GM18511 (cell line): ENCODE results near the gene SLC8A2.
"Not testable (repeated sequence)": the region's sequence is repeated elsewhere in the genome, so short reads cannot be mapped to it uniquely, and the experiment has no call there.

Experiments
- ATAC-seq: cut with Tn5 transposase; IDR thresholded peaks from one replicate; pipeline ENCODE4 v1.9.1; 2021; ENCODE audit warnings: mild to moderate bottlenecking, moderate library complexity; ENCODE audit not compliant: unreplicated experiment

The SLC8A2 gene

GRCh38 chr19:47415953-47416642 lies 55.6 kb downstream of the SLC8A2 start:
- ATAC-seq: no peak

- no peak for ATAC-seq
Measured at GRCh38 chr19:47414469-47414868, 57.2 kb downstream of the SLC8A2 start.

DNA sequence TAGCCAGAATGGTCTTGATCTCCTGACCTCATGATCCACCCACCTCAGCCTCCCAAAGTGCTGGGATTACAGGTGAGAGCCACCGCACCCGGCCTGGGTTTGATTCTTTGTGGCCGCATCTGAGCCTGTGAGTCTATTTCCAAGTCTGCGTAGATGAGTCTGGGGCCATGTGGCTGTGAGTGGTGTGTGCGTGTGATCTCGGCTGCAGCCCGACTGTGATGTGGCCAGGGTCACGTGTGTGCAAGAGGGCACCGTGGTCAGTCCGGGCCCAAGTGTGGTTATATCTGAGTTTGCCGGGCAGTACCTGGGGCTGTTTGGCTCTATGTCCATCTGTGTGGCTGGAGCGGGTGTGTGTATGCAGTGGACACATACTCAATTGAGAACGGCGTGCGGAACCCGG lies 57.8 kb downstream of the SLC8A2 start:
- no peak for ATAC-seq

- not testable (repeated sequence) for ATAC-seq
Measured at GRCh38 chr19:47411696-47412095, 60.0 kb downstream of the SLC8A2 start.

GRCh38 chr19:47411101-47411500 lies 60.6 kb downstream of the SLC8A2 start:
- no peak for ATAC-seq

DNA sequence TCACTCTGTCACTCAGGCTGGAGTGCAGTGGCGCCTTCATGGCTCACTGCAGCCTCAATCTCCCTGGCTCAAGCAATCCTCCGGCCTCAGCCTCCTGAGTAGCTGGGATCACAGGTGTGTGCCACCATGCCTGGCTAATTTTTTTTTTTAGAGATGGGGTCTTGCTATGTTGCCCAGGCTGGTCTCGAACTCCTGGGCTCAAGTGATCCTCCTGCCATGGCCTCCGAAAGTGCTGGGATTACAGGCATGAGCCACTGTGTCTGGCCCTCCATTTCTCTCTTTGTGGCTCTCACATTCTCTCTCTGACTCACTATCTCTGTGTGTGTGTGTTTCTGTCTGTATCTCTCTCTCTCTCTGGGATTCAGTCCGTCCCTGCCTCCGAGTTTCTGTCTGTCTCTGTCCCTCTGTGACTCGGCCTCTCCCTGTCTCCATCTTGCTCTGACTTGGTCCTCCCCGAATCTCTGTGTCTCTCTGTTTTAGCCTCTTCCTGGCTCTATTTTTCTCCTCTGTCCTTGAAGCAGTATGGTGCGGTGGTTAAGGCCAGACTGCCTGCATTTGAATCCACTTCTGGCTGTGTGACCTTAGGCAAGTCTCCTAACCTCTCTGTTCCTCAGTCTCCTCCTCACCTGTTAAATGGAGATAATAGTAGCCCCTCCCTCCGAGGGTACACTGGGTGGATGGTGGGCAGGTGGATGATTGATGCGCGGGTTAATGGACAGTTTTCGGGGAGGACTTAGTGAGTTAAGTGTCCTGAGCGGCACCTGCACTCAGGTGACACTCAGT lies 63.3 kb downstream of the SLC8A2 start:
- ATAC-seq: no peak

- no peak for ATAC-seq
Measured at GRCh38 chr19:47407417-47407774, 64.3 kb downstream of the SLC8A2 start.

DNA sequence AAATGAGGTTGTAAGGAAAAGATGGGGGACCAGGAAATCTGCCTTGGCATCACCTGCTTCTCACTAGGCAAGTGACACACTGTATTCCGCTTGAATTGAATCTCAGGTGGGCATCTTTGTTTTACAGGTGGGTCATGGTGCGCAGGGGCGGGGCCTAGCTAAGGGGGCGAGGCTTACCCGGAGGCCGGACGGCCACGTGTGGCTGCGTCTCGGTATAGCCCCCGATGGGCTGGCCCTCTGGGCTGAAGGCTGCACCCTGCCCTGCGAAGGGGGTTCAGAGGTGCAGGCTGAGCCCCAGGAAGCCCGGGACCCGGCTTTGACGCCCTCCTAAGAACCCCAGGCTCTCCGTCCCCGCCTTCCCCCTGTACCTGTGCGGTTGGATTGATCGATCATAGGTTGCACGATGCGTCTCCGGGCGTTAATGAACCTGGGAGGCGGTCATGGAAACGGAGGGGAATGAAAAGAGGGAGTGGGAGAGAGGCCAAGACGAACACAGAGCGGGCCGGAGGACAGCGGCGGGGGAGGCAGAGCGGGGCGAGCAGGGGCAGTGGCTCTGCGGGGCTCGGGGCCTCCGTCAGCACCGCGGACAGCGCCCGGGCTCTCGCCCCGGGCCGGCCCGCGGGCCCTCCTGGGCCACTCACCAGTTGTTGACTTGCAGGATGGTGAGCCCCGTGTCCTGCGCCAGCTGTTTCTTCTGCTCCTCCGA lies 64.8 kb downstream of the SLC8A2 start:
- ATAC-seq: no peak

DNA sequence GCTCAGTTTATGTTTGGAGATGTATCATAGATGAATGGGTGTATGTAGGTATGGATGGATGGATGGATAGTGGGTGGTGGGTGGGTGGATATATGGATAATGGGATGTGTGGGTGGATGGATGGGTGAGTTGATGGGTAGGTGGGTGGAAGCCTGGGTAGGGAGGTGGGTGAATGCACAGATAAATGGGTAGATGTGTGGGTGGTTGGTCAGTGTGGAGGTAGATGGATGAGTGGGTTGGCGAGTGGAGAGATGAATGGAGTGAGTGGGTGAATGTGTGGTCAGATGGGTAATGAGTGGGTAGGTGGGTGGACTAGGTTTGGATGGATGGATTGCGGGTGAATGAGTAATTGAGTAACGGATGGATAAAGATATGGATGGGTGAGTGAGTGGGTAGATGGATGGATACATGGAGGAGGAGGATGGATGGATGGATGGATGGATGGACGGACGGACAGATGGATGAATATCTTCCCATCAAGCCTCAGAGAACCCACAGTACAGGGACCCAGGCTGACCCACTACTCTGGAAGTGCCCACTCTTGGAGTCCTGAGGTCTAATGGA lies 65.8 kb downstream of the SLC8A2 start:
- ATAC-seq: no peak

- no peak for ATAC-seq
Measured at GRCh38 chr19:47405197-47405550, 66.5 kb downstream of the SLC8A2 start.

GRCh38 chr19:47404334-47405196 lies 67.1 kb downstream of the SLC8A2 start:
- no peak for ATAC-seq

DNA sequence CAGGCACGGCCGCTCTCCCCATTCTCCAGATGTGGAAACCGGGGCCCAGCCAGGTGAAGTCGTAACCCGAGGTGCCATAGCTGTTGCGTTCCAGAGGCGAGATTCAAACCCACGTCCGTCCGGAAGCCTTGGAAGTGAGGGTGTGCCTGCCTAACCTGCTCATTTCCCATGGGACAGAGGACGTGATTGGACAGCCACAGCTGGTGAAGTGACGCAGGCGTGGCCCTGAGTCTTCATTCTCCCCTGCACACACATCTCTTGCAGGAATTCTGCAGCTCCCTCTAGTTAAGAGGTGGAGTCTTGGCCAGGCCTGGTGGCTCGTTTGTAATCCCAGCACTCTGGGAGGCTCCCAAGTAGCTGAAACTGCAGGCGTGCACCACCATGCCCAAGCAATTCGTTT lies 69.2 kb downstream of the SLC8A2 start:
- no peak for ATAC-seq

DNA sequence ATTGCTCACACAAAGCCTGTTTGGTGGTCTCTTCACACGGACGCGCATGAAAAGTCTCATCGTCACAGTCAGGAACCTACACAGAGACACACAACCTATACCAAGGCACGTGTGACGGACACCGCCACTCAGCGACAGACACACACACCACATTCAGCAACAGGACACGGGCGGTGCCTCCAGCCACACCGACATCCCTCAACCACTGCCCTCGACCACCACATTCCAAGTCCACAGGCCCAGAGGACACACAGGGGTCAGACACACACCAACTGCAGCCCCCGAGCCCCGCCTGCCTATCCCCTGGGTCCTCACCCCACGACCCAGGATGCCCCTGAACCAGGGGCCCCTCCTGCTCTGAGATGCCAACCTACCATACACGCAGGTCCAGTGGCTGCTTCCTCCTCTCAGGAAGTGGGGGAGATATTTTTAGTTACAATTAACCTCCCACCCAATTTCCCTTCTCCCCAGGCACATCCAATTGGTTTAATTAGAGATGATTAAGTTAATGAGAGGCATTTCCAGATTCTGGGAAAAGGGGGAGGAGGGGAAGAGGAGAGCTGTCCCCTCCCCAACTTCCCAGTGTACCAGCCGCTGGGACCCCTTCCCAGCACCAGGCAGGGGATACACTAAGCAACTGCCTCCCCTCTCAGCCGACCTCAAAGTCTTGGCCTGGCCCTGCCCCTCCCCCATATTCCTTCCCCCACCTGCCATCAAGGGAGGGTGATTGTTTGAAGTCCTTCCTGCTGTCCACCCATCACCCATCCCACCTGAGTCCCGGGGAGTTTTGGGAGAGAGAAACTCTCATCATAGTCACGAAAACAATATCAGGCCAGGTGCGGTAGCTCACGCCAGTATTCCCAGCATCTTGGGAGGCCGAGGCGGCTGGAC lies 72.7 kb downstream of the SLC8A2 start:
- ATAC-seq: no peak

DNA sequence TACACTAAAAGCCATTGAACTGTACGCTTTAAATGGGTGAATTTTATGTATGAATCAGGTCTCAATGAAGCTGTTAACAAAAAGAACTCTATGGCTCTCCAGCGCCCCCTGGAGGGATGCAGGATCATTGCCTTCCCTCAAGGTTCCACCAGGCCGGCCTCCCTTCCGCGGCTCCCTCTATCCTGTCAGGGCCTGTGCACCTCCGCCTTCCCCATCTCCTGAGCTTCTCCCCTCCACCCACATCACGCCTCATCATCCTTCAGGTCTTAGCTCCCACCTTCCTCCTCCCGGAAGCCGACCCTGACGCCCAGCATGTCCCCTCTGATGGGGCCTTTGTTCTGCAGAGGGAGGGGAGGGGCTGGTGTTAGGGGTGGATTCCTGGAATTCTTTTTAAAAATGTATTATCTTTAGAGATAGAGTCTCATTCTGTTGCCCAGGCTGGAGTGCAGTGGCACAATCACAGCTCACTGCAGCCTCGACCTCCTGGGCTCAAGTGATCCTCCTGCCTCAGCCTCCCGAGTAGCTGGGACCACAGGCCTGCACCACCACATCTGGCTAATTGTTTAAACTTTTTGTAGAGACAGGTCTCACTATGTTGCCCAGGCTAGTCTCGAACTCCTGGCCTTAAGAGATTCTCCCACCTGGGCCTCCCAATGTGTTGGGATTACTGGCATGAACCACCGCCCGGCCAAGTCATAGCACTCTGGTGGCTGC lies 80.0 kb downstream of the SLC8A2 start:
- no peak for ATAC-seq

DNA sequence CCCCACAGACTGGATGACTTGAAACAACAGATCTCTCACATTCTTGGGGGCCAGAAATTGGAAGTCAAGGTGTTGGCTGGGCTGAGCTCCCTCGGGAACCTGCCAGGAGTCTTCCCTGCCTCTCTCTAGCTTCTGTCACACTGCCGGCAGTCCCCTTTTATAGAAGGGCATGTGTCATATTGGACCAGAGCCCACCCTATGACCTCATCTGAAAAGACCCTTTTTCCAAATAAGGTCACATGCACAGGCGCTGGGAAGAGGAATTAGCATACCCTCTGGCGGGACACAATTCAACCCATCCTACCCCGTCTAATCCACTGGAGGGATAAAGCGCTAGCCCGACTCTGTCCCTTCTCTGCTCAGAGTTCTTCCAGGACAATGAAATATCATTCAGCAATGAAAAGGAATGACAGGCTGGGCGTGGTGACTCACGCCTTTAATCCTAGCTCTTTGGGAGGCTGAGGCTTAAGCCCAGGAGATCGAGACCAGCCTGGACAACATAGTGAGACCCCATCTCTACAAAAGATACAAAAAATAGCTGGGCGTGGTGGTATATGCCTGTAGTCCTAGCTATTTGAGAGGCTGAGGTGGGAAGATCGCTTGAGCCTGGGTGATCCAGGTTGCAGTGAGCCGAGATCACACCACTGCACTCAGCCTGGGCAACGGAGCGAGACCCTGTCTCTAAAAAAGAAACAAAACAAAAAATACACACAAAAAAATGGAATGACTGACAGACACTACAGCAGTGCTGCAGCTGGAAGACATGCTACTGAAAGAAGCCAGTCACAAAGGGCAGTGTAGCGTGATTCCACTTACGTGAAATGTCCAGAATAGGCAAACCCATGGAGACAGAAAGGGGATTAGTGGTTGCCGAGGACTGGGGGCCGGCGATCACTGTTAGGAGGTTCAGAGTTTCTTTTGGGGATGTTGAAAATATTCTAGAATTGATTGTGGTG lies 80.9 kb downstream of the SLC8A2 start:
- ATAC-seq: no peak

- ATAC-seq: no peak
Measured at GRCh38 chr19:47389150-47389556, 82.5 kb downstream of the SLC8A2 start.

DNA sequence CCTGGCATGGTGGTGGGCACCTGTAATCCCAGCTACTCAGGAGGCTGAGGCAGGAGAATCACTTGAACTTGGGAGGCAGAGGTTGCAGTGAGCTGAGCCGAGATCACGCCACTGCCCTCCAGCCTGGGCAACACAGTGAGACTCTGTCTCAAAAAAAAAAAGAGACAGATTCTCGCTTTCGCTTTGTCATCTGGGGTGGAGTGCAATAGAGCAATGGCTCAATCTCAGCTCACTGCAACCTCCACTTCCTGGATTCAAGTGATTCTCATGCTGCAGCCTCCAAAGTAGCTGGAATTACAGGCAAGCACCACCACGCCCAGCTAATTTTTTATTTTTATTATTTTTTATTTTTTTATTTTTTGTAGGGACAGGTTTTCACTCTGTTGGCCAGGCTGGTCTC lies 83.0 kb downstream of the SLC8A2 start:
- ATAC-seq: not testable (repeated sequence)

- not testable (repeated sequence) for ATAC-seq
Measured at GRCh38 chr19:47387623-47388022, 84.1 kb downstream of the SLC8A2 start.
